PC-3 (cell line): ENCODE measurements around the gene NDUFB6. TPM values are rescaled to one million over a fixed set of nuclear protein-coding genes. Genes with fewer than 3 reads are reported as not detected.

Experiments
- ATAC-seq: fragments of 200-7000 bp; cut with Tn5 transposase; 2 replicates; pipeline ENCODE4 v1.9.1; 2020; ENCODE audit warnings: mild to moderate bottlenecking, moderate library complexity
- BruUV-seq: library from RNA; stranded (reverse); fragments of 400-500 nt; replicated peaks from 2 replicates; lab custom pipeline; 2021; lab: Mats Ljungman, UMichigan
- CTCF ChIA-PET: fragments of 300-600 bp; sonication (Branson Sonifier 250); formaldehyde crosslinking; loops from one replicate; lab custom pipeline; 2022; ENCODE audit warnings: antibody characterized with exemption; lab: Charles Lee
- POLR2A ChIA-PET: fragments of 300-600 bp; sonication (Branson Sonifier 250); formaldehyde crosslinking; loops from one replicate; lab custom pipeline; 2022; ENCODE audit warnings: antibody characterized with exemption; ENCODE audit not compliant: unreplicated experiment; lab: Charles Lee
- DNase-seq: peaks from one replicate; pipeline ENCODE4 v3.0.0-alpha.2; 2015
- H2AFZ ChIP-seq: fragments of 300-600 bp; sonication (generic); 2 replicates; pipeline ENCODE4 v1.6.0; 2016; ENCODE audit warnings: antibody characterized with exemption, low read length
- H3F3A ChIP-seq: fragments of 300-600 bp; sonication (generic); one replicate; pipeline ENCODE4 v1.6.0; 2017; ENCODE audit warnings: antibody characterized with exemption, low read length, control low read depth, mild to moderate bottlenecking; ENCODE audit not compliant: unreplicated experiment
- H3K27ac ChIP-seq: fragments of 300-600 bp; sonication (generic); 2 replicates; pipeline ENCODE4 v1.5.1; 2016; ENCODE audit warnings: mild to moderate bottlenecking, low read length
- H3K27me3 ChIP-seq: fragments of 300-600 bp; sonication (generic); 2 replicates; pipeline ENCODE4 v1.6.1; 2016; ENCODE audit warnings: low read length, mixed read lengths
- H3K36me3 ChIP-seq: fragments of 300-600 bp; sonication (generic); 2 replicates; pipeline ENCODE4 v1.6.1; 2016; ENCODE audit warnings: low read depth, mixed run types, low read length, mixed read lengths
- H3K4me1 ChIP-seq: fragments of 300-600 bp; sonication (generic); 2 replicates; pipeline ENCODE4 v1.5.1; 2016; ENCODE audit warnings: low read length; ENCODE audit not compliant: insufficient read depth
- H3K4me2 ChIP-seq: fragments of 300-600 bp; sonication (generic); 2 replicates; pipeline ENCODE4 v1.6.0; 2016; ENCODE audit warnings: low read length
- H3K4me3 ChIP-seq: fragments of 300-600 bp; sonication (generic); 2 replicates; pipeline ENCODE4 v1.5.1; 2016; ENCODE audit warnings: mild to moderate bottlenecking, low read length, mixed read lengths
- H3K79me2 ChIP-seq: fragments of 300-600 bp; sonication (generic); 2 replicates; pipeline ENCODE4 v1.6.1; 2017; ENCODE audit warnings: low read length, mixed read lengths
- H3K9ac ChIP-seq: fragments of 300-600 bp; sonication (generic); 2 replicates; pipeline ENCODE4 v1.6.0; 2016; ENCODE audit warnings: mild to moderate bottlenecking, low read length
- H3K9me2 ChIP-seq: fragments of 300-600 bp; sonication (generic); replicated peaks from 2 replicates; pipeline ENCODE4 v1.6.1; 2016; ENCODE audit warnings: mixed run types, low read length, mixed read lengths
- H3K9me3 ChIP-seq: fragments of 300-600 bp; sonication (generic); 2 replicates; pipeline ENCODE4 v1.6.1; 2016; ENCODE audit warnings: low read length, mixed read lengths
- H4K20me1 ChIP-seq: fragments of 300-600 bp; sonication (generic); 2 replicates; pipeline ENCODE4 v1.6.1; 2016; ENCODE audit warnings: low read length, mixed read lengths
- CTCF ChIP-seq: fragments of 300-600 bp; sonication (generic); conservative IDR thresholded peaks from 2 replicates; pipeline ENCODE4 v1.5.1; 2017; ENCODE audit warnings: antibody characterized with exemption, low read depth, mild to moderate bottlenecking, low read length
- EZH2 ChIP-seq: fragments of 300-600 bp; sonication (generic); IDR thresholded peaks from one replicate; pipeline ENCODE4 v1.6.1; 2017; ENCODE audit warnings: antibody characterized with exemption, mild to moderate bottlenecking, low read length; ENCODE audit not compliant: unreplicated experiment
- EZH2phosphoT487 ChIP-seq: fragments of 300-600 bp; sonication (generic); IDR thresholded peaks from 2 replicates; pipeline ENCODE4 v1.6.1; 2018; ENCODE audit warnings: mild to moderate bottlenecking, antibody characterized with exemption, low read length, borderline replicate concordance
- intact Hi-C: fragments of 100-400 bp; cut with micrococcal nuclease; formaldehyde crosslinking; loops from 2 replicates; pipeline ENCODE4 v1.9.0; 2023
- total RNA-seq: library from RNA; depleted of rRNA; stranded (reverse); fragments of >200 nt; gene quantifications from 2 replicates; pipeline ENCODE4 v1.2.3, GENCODE V29; 2014; rRNA removed

NDUFB6 gene
- total RNA-seq, 1 experiment from 2014 or later, result 86.4 TPM

- Histone ChIP-seq H3K36me3 (peaks cover 8% of the 10 kb centered on the region), H3K79me2 (no peaks in the 10 kb centered on the region), H3K27me3 (no peaks in the 10 kb centered on the region), H3K9me2 (no peaks in the 10 kb centered on the region), H4K20me1 (no peaks in the 10 kb centered on the region), H3K9ac (no peak overlapping the region), H3K4me2 (no peak overlapping the region), H3K27ac (peak overlapping the region; percentile 82), H3F3A (no peaks in the 10 kb centered on the region), H2AFZ (0 out of 2 replicates have a peak overlapping the region, but pooled peaks have one; percentile 28), H3K4me3 (no peak overlapping the region), H3K9me3 (no peaks in the 10 kb centered on the region), H3K4me1 (peaks cover 28% of the 10 kb centered on the region)
- TF ChIP-seq CTCF, result no peak
- TF ChIP-seq EZH2phosphoT487, result no peak
- no peak for TF ChIP-seq EZH2
- DNase-seq (no peak), ATAC-seq (no peak)
- no TSS peak for BruUV-seq
- POLR2A ChIA-PET, result no interaction called here
- CTCF ChIA-PET, result no interaction called here
- intact Hi-C loops, result no loop called here
Observed at GRCh38 chr9:32503008-32503407, 70.0 kb downstream of the NDUFB6 start.

Other genes starting within 250 kb of the NDUFB6 start
- gene ACO1, start 188.5 kb downstream of the NDUFB6 start, total RNA-seq, result 20.8 and 26.0 TPM in 2 replicates
- gene RIGI, start 47.0 kb downstream of the NDUFB6 start, total RNA-seq, result 2.6 and 5.4 TPM in 2 replicates
- gene SMIM27, start 20.8 kb downstream of the NDUFB6 start, total RNA-seq, result 0.98 and 3.0 TPM in 2 replicates
- gene TOPORS, start 20.6 kb downstream of the NDUFB6 start, total RNA-seq, result 11.2 and 11.4 TPM in 2 replicates
- gene TAF1L, start 62.5 kb upstream of the NDUFB6 start, total RNA-seq, result 0.23 TPM in 1 of 2 replicates, not detected in the other
- not detected in 2 replicates for gene TMEM215, start 210.4 kb upstream of the NDUFB6 start, total RNA-seq